ENCODE data around the gene SCUBE1.
A peak's percentile ranks its signal among the peaks of the same experiment; 100 is the strongest.

The SCUBE1 gene

DNA sequence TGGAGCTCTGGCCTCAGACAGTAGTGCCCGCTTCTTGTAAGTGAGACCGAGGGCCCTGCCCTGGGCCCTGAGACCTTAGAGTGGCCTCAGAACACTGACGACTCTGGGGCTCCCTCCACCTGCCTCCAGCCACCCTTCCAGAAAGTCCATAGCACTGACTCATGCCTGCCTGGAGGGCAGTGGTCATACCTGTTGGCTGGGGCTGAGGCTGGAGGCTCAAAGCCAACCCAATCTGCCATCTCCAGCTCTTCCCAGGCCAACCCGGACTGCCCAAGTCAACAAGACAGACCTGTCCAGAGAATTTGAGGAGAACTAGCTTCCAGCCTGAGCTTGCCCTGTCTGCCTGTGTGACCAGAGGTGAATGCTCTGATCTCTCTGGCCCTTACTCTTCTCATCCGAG, 89.3 kb downstream of the SCUBE1 start:
- DNase-seq, result no peak

DNA sequence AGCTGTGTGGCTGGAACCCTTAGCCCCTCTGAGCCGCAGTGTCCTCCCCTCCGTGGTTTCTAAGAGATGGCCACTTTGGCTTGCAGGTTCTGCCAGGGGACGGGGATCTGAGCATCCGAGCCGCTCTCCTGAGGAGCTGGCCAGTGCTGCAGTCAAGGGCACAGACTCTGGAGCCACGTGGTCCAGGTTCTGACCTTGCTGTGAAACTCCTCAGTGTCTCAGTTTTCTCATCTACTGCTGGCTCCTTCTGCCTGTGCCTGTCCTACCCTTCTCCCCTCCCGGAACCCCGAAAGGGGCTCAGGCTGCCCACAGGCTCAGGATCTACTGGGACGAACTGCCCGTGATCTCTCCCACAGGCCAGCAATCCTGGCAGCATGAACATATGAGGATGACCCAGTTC, 90.9 kb downstream of the SCUBE1 start:
- no peak for DNase-seq

DNA sequence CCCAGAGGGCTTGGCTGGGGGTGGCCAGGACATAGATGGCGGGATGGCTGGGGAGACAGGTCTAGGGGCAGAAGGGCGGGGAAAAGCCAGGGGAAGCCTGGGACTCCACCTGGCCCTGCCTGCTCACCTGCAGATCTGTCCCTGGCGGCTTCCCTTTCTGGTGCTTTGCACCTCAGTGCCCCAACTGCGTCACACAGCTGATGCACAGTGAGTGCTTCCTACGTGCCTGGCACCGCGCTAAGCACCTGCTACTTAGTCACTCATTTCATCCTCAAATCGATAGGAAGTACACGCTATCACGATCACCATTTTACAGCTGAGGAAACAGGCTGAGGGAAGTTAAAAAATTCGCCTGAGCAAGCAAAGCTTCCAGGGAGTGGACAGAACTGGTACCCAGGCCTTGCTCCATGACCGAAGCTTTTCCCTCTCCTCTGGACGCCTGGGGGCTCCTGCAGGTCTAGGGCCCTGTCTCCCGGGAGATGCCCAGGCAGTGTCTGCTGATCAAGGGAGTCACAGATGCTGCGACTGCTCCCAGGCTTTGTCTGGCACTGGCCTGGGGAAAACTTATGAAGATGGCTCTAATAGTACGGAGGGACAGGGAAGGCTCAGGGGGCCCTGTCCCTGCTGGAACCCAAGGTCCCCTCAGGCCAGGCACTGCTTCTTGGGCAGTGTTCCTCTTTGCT, 93.2 kb downstream of the SCUBE1 start:
- DNase-seq, result no peak

DNA sequence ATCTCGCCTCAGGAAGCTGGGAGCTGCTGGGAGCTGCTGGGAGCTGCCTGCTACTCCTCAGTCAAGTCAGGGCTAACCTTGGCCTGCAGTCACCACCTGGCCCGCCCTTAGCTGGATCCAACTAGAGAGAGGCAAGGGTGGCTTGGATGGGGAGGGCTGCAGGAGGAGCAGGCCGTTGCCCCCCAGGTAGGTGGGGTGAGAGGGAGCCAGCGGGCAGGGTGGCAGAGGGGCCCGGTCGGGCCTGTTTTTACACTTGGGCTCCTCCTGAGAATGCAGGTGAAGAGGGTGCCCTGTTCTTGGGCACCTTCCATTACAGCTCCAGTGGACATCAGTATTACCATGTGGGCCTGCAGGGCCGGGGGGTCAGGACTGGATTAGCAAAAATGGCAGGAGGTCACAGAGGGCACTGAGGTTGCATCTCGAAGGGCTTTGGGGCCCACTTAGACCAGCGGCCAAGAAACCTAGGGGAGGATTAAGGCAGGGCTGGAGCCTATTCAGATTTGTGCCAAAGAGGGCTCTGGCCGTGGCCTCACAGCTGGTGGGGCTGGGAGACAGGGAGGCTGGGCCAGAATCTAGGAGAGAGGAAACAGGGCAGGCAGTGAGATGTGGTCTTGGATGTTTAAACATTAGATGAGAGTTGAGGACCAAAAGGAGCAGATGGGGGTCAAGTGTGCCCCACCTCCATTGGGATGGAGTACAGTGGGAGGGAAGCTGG, 95.5 kb downstream of the SCUBE1 start:
- DNase-seq, result no peak

DNA sequence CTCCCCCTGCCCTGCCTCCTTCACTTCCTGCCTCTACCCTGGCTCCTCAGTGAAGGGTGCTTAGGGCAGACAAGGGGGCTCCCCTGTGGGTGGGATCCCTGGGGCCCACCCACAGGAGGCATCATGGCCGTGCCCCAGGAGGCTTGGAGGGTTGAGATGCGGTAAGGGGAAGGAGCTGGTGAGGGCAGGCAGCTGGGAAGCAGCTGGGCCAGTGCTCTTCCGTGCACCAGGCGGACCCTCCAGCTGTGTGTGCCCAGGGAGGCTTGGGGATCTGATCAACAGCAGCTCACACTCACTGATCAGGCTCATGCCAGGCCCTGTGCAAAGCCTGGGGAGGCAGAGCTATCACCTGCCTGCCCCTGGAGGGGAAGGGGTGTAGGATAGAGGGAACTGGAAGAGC, 97.0 kb downstream of the SCUBE1 start:
- DNase-seq, result no peak

DNA sequence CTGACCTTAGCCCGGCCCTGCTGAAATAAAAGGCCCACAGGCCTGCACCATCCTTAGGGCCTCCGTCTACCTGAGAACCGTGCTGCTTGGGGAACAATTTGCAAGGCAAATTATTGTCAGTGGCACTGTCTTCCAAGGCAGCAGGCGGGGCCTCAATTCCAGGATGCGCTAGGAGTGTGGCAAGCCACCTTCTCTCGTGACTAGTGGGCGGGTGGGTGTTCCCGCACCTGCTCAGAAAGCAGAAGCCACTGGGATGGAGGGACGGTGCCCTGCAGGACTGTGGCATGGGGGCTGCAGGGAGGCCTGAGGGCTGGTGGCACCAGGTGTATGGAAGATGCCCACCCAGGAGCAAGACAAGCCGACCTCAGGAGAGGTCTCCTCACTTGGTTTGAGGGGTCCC, 97.5 kb downstream of the SCUBE1 start:
- DNase-seq, result no peak

DNA sequence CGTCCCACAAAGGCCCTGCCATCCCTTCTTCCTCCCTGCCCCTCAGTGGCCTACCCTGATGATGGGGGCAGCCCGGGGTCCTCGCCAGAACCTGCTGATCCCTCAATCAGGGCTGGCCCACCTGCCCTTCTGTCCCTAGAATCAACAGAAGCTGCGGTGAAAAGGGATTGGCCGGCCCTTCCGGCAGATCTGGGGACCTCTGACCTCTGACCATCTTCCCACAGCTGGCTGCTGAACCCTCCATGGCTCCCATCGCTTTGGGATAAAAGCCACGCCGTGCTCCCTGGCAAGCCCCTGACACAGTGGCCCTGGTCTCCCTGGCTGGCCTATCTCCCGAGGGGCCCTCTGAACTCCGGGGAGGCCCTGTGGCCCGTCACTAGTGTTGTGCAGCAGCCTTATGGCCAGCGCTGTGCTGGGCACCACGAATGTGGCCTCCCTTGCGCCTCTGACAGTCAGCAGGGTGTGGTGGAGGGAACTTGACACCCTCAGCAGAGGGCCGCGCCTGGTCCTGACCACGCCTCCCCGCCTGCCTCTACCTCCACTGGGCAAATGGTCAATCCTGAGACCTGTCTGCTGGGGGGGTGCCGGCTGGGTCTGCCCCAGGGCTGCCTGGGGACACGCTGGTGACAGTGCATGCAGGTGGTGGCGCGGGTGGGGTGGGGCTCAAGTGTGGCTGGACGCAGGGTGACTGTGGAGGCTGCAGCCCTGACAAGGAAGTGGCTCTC, 98.2 kb downstream of the SCUBE1 start:
- no peak for DNase-seq

DNA sequence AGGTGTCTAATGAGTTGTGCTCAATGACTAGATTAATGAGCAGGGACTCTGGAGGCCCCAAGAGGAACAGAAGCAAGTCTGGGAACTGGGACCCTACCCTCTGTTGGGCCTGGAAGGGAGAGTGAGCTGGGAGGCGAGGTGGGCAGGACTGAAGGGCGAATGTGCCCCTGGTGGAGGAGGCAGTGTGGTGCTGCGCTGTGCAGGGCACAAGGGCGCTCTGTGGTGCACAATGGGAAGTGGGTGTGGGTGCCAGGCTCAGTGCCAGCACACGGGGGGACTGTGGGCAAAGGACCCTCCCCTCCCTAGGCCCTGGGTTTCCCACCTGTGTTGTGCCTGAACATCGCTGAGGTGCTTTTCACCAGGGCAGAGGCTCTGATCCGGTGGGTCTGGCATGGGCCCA, 98.8 kb downstream of the SCUBE1 start:
- no peak for DNase-seq

DNA sequence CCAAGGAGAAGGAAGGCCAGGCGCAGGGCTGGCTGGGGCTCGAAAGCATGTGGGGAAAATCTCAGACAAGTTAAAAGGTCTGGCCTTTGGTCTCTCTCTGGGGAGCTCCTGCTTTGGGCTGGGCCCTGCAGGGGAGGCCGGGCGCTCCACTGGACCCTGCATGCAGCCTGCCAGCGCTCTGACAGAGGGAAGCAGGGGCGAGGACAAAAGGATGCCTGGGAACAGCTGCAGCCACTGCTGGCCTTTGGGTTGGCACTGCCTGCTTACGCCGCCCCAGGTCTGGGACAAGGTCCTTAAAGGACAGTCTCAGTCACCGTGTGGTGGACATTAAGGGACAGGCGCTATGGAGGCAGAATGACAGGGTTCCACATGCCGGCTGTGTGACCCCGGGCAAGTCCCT, 99.8 kb downstream of the SCUBE1 start:
- no peak for DNase-seq

DNA sequence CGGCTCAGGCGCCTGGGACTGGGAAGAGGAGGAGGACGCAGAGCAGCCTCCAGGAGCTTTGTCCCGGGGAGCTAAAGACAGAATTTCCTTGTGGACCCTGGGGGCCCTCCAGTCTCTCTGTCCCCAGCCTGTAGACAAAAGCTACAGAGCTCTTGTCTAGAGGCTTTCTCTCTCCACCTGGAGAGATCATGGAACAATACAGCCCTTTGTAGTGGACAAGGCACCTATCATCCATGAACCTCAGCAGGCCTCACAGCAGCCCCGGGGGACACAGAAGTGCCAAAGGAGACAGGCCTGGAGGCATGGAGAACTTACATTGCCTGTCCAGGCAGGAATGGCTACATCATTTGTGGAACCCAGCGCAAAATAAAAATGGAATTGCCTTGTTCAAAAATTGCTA, 100.5 kb downstream of the SCUBE1 start:
- DNase-seq, result no peak

DNA sequence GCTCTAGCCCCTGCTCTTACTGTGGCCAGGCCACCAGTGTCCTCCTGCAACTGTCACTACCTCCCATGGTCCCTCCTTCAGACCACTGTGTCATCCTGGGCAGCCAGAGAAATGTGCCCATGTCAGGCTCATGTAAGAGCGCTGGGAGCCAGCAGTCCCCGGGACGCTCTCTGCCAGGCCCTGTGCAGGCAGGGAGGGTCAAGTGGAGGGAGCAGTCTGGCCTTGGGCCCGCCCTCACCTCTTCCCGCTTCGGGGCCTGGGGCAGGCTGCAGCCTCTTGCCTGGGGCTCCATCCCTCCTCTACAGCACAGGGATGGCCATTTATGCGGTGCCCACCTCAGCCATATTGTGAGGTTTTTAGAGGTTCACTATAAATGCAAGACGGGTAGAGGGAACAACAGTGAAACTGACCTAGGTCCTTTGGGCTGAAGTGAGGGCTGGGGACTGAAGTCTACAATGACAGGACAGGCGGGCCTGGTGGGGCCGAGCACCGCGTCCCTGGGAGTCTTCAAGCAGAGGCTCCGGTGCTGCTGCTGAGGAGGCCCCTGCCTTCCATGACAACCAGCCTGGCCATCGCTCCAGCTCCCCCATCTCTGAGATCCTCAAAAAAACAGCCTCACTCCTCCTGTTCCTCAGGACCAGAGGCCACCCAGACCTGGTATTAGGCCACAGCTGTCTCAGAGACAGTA, 101.3 kb downstream of the SCUBE1 start:
- no peak for DNase-seq

DNA sequence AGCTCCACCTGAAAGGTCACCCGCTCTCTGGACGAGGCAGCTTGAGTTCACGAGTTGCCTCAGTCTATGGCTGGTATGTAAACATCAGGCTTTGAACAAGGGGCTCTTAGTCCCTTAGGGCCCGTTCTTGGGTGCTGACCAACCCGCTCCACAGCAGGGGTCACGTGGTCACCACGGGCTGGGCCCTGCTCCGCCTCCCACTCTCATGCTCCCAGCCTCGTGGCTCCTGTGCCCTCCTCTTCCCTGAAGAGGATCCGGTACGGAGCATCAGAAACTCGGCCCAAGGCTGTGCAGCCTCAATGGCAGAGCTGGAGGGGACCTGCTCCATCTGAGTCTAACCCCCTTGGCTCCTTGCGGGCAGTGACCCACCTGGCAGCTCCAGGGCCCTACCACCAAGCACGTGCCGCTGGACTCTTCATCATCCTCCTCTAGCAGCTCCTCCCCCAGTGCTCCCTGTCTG, 102.0 kb downstream of the SCUBE1 start:
- DNase-seq, result no peak

DNA sequence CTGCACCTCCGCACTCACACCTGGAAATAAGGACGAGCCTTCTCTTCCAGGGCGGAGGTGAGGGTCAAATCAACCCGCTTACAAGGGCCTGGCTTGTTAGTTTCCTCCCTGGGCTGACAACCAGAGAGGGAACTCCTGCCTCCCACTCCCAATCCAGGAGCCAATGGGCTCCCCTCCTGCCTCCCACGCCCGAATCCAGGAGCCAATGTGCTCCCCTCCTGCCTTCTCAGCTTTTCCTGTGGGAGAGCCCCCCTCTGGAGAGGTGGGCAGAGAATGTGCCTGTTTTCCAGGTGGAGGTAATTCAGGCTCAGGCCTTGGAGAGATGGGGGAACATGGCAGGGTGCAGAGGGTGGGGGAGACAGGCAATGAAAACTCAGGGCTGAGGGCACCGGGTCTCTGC, 102.6 kb downstream of the SCUBE1 start:
- no peak for DNase-seq

DNA sequence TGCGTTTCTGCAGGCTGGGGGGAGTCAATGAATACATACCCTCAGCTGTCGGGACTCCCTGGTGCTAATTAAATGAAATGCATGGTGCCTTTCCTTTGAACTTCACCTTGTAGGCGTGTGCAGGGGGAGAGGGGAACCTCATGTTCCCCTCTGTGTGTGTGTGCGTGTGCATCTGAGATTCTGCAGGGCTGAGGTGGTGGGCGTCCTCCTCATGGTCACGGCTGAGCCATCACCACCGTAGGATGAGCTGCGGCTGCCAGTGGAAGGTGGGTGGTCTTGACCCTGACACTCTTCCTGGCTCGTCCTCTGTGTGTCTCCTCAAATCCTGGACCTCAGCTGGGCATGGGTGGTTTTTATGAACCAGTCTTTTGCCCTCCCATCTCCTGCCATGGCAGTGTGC, 103.2 kb downstream of the SCUBE1 start:
- DNase-seq, result no peak

DNA sequence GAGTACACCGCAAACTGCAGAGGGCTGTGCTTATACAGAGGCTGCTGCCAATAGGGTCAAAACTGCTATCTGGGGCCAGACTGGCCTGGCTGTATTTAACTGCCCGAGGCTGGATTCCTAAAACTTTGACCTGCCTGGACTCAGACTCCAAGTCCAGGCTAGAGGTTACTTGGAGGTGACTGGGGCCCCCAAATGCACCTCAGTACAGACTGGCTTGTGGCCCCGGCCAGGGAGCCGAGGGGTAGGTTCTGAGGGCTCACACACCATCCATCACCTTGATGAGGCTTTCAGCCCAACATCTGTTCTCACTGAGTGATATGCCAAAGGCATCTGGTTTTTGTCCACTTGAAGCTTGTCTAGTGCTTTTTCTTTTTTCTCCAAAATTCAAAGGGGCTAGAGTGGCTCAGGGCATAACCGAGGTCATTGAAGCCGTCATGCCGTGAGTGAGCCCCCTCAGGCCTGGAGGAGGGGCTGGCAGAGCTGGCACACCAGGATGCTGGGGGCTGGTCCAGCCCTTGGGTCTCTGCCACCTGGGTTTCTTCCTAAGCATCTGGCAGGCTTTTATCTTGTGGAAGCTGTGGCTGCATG, 103.9 kb downstream of the SCUBE1 start:
- DNase-seq, result no peak

DNA sequence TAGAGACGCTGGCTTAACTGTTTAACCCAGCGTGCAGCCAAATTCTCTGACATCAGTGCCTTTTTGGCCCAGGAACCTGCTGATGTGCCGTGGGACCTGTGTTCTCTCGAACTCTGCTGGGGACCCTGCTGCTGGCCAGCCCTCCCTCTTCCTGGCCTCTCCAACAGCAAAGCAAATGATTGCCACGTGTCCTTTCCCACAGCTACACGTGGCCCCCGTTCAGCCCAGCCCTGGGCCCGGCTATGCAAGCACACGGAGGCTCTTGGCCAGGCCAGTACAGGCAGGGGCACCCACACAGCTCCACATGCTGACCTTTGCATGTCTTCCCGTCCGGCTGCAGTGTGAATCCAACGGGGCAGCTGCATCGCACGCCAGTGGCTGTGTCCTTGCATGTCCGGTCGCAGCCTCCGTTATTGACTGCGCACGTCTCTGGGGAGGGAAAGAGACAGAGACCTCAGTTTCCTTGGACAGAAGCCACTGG, 104.6 kb downstream of the SCUBE1 start:
- DNase-seq, result no peak

DNA sequence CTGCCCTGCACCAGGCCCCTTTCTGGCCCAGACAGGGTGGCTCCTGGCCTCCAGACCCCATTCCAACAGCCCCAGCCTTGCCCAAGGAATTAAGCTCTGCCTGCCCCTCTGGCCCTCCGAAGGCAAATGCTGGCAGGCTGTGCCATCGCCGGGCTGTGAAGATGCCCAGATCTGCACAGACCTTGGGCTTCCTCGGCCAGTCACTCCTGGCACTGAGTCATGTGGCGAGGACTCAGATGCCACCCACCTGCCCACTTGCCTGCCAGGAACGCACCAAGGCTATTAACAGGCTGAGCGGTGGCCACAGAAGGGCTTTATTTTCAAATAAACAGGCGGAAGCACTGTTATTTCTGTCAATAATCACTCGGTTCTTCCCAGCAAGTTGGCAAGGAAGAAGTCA, 105.9 kb downstream of the SCUBE1 start:
- DNase-seq, result peak; percentile 25

DNA sequence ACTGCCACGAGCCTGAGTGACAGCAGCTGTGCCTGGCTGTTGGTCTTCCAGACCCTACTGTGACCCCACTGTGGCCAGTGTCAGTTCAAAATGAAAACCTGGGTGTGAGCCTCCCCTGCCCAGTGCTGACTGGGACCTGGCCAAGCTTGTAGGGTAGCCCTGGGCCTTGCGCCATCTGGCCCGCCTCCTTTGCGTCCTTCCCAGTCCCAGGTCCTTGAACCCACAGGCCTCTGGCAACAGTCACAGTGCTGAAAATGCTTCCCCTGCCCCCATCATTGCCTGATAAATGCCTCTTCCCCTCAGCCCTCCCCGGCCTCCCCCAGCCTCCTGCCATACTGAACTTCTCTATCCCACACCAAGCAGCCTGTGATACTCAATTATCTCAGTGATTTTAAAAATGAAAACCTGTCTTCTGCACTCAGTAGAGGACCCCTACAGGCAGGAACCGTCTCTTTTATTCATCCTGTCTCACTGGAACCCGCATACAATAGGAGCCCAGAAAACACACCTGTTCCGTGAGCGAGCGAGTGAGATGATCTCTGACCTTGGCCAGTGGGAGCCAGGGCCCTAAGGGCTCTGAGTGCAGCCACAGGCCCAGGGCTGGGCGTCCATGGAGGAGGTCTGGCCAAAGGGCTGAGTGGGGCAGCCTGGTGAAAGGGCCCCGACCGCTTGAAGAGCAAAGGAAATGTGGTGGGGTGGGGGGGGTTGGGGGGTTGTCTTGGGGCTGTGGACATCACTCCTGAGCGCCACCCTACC, 106.6 kb downstream of the SCUBE1 start:
- peak; percentile 9 for DNase-seq

DNA sequence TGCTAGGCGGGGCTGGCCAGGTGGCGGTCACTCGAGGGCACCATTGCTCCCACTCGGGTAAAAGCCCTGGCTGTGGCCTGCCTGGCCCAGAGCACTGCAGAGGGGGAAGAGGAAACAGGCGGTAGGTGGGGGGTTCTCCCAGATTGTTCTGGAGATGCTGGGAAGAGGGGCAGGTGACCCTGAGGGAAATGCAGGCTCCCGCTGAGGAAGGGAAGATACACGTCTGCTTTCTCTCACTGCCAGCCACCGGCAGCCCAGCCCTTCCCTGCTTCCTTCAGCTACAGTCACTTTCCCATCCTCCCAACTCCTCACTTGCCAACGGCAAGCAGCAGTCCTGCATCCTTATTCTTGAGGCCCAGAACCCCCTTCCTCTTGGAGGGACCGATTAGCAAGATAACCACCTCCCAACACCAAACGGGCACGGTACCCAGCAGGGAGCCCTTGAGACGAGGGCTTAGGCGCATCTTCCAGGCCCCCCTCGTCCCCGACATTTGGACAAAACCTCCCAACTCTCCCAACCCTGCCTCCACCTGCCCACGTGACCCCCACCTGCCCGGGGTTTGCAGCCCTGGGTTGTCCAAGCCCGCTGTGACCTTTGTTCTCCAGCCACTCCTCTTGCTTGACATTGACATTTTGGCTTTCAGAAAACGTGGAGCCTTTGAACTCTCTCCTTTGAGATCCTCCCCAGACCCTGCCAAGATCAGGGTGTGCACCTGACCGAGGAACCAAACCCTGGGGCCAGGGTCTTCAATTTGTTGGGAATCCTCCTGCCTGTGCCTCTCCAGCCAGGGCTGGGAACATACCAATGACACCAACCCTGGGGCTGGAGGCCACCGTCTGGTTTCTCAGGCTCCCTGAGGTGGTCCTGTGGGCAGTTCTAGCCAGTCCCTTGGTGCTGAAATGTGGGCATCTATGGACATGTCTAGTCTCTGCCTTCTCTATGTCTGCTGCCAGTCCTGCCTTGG, 107.4 kb downstream of the SCUBE1 start:
- DNase-seq, result no peak

DNA sequence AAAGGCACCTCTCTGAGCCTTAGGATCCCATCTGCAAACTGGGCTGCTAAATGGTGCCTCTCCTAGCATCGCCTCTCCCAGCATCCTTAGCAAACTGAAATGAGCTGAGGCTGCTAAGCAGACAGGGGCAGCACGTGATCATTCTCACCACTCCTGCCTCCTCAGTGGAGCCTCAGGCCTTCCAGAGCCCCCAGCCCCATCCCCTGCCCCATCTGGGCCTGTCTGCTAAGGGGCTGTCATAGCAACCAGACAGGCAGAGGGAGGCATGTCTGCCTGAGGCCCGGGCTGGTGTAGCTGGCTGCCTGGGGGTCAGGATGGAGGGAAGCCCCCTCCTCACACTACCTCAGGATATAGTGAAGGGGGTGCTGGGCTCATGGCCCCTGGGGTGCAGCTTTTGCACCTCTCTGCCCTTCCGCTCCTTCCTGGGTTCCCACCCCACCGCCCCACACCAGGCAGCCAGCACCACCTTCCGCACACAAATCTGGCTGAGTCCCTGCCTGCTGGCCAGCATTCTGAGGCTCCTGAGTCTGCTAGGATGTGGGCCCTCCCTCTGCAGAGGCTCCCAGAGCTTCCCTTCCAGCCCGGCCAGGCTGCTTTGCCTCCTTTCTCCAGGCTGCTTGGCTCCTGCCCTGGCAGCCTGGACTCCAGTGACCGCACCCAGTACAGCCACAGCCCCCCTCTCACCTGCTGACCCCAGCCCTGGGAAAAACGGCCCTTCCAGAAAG, 108.7 kb downstream of the SCUBE1 start:
- DNase-seq, result no peak

All from NCI-H2029 treated with DMSO at 0.1 percent for 48 hours (cell line).